ENCODE results near the gene DMAC2.

DNA sequence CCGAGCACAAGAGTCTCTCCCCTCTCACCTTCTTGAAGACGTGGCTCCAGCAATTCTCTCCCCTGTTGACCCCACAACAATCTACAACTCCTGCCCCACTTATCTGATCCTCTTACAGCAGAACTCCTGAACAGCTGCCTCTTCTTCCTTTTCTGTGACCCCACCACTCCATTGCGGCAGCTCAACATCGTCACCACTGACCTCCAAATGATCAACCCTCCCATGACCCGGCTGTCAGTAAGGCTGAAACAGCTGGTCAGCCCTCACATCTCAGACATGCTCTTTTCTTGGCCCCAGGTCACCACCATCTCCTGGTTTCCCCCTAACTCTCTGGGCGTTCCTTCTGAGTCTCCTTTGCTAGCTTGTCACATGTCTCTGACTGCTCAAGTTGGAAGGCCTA lies 44.4 kb downstream of the DMAC2 start:
- TF ChIP-seq, protein P1, sequence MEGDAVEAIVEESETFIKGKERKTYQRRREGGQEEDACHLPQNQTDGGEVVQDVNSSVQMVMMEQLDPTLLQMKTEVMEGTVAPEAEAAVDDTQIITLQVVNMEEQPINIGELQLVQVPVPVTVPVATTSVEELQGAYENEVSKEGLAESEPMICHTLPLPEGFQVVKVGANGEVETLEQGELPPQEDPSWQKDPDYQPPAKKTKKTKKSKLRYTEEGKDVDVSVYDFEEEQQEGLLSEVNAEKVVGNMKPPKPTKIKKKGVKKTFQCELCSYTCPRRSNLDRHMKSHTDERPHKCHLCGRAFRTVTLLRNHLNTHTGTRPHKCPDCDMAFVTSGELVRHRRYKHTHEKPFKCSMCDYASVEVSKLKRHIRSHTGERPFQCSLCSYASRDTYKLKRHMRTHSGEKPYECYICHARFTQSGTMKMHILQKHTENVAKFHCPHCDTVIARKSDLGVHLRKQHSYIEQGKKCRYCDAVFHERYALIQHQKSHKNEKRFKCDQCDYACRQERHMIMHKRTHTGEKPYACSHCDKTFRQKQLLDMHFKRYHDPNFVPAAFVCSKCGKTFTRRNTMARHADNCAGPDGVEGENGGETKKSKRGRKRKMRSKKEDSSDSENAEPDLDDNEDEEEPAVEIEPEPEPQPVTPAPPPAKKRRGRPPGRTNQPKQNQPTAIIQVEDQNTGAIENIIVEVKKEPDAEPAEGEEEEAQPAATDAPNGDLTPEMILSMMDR (IDR thresholded peaks at IDR 0.05; ENCODE audit: low read length) = no peak
- no peak for TF ChIP-seq EZH2 (IDR thresholded peaks at IDR 0.05; ENCODE audit: borderline replicate concordance, low read length)

Data from OCI-LY1 (cell line).